SK-N-SH treated with all-trans-retinoic acid at 6 μM for 48 hours (cell line): Measurements from ENCODE around the gene NMT2.

Experiments
- BACH2 ChIP-seq: fragments of 250-450 bp; sonication (Bioruptor Pico); IDR thresholded peaks from 2 replicates; pipeline ENCODE4 v1.9.0; 2021; ENCODE audit warnings: mild to moderate bottlenecking, borderline replicate concordance
- CSRNP3 ChIP-seq: fragments of 250-450 bp; sonication (Bioruptor Pico); IDR thresholded peaks from 2 replicates; pipeline ENCODE4 v1.5.1; 2021; ENCODE audit warnings: mild to moderate bottlenecking, moderate library complexity
- PATZ1 ChIP-seq: fragments of 250-450 bp; sonication (Bioruptor Pico); IDR thresholded peaks from 2 replicates; pipeline ENCODE4 v1.8.0; 2020; ENCODE audit warnings: mild to moderate bottlenecking, moderate library complexity, borderline replicate concordance

- TF ChIP-seq CSRNP3 (no peak), BACH2 (no peak), PATZ1 (CRISPR knock-in tag) (no peak)
Measured at GRCh38 chr10:15106352-15107013, 62.0 kb downstream of the NMT2 start.
